ENCODE results near the gene ENAH.

ENAH gene

DNA sequence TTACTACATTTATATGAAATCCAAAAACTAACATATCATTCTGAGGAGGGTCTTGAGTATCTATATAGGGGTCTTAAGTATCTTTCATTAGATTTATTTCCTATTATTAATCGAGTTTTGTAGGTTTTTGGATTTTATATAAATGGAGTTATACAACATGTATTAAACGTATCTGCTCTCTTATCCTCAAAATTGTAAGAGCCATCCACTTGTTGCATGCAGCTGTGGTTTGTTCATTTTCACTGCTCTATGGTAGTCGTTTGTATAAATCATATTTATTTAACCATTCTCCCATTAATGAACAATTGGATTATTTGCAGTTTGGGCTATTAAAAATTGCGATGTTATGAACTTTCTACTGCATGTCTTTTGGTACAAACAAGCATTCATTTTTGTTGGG lies 97.1 kb downstream of the ENAH start:
- DNase-seq = no peak

DNA sequence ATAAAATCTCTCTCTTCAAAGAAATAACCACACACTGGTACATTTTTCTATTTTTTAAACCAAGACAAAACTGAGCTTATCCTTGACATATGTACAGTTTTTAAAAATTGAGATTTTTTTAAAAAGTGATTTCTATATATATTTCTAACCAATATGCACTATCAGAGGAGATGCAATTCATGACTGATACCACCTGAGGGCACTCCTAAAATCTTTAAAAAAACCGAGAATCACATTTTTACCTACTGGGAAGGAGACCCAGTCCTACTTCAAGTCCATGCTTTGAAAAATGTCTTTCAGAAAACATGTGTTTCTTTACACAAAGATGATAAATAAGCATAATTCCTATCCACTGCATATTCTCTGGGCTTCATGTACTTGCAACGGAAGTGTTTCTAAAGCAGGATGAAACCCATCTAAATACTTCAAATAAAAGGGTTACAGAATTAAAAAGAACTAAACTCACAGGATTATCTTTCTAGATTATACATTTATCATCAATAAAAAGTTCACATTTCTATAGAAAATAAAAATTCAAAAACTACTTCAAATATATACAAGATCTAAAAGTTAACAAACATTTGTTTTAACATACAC lies 98.6 kb downstream of the ENAH start:
- no peak for DNase-seq

DNA sequence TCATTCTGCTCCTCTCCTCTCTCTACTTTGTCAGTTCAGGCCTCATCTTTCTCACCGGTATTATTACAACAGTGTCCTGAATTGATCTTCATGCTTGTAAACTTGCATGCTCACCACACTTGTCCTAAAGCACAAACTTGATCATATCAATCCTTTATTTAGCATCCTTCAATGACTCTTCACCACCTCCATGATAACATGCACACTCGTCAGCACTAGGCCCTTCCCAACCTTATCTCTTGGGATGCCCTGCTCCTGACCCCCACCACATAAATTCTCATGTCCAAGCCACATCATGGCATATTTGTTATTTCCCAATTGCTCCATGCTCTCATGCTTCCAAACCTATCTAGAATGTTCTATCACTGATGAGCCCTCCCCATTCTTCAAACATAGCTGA lies 103.1 kb downstream of the ENAH start:
- DNase-seq = no peak

DNA sequence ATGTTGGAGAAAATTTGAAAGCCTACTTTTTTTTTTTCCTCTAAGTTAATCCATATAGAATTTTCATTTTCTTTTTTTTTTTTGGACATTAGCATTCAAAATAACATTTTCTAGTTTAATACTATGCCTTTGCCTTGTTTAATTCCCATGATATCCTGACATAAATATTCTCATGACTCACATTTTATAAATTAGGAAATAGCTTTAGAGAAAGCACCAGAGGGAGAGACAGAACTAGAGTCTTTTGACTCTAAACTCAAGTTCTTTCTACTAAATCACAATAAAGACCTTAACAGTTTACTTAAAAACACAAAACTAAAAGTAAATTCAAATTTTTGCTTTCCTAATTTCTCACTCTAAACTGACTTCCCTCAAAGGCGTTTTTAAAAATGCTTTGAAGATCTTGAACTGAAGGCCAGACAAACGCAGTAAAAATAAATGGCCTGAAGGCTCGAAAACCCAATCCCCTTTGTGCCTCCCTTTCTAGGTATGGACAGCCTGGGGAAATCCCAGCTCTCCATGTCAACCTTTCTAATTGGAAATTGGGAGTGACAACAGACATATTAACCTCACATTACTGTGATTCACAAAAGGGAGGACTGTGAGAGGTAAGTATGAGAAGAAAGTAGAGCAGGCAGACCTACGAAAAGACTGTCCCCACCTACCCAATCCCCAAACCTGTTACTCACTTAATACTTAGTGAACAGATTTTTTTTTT lies 104.6 kb downstream of the ENAH start:
- no peak for DNase-seq

- DNase-seq = no peak
Measured at GRCh38 chr1:225545649-225546048, 107.3 kb downstream of the ENAH start.

- DNase-seq = no peak
Measured at GRCh38 chr1:225544924-225545323, 108.0 kb downstream of the ENAH start.

DNA sequence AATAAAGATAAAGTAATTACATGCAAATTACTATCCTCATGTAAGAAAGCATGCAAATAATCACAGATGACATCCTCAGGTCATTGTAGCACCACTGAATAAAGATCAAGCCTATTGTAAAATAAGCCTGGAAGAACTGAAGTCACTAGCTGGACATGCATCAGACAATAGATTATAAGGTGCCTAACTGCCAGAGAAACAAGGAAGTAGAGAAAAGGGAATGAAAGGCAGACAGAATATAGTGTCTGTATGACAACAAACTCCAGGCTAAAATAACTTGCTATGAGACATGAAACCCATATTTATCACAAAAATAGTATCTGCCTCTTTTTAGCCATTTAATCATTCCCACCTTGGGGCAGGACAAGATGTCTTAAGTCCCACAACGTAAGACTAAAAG lies 108.7 kb downstream of the ENAH start:
- DNase-seq = no peak

- DNase-seq = no peak
Measured at GRCh38 chr1:225543350-225543749, 109.6 kb downstream of the ENAH start.

DNA sequence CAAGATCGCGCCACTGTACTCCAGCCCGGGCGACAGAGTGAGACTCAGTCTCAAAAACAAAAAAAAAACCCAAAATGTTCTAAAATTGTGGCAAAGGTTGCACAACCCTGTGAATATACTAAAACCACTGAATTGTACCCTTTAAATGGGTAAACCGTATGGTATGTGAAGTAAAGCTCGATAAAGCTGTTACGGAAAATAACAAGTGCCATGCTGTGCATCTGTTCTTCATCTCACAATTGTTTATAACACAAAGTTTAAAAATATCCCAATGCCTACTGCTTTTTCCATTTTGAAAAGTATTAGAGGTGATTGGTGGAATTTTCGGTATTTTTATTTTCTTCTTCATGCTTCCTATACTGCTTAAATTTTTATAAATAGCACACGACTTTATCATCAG lies 111.5 kb downstream of the ENAH start:
- no peak for DNase-seq

- DNase-seq = no peak
Measured at GRCh38 chr1:225539575-225539974, 113.3 kb downstream of the ENAH start.

DNA sequence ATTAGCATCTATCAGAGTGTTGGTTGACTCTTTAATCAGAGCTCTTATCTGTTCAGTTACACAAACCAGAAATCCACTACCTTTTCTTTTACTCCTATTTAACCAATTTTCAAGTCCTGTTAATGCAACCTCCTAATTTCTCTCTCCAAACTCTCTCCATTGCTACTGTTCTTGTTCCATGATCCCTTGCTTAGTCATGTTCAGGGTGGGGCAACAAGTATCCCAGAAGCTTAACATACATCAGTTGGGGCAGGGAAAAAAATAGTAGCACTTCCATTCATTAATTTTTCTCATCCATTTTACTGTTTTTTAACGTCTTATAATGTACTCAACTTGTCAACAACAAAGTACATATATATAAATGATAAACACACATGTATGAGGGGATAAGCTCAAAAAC lies 113.9 kb downstream of the ENAH start:
- no peak for DNase-seq

GRCh38 chr1:225537554-225538251 lies 115.2 kb downstream of the ENAH start:
- DNase-seq = no peak

GRCh38 chr1:225535280-225535679 lies 117.6 kb downstream of the ENAH start:
- no peak for DNase-seq

GRCh38 chr1:225534772-225535171 lies 118.2 kb downstream of the ENAH start:
- no peak for DNase-seq

- DNase-seq = no peak
Measured at GRCh38 chr1:225534135-225534534, 118.8 kb downstream of the ENAH start.

DNA sequence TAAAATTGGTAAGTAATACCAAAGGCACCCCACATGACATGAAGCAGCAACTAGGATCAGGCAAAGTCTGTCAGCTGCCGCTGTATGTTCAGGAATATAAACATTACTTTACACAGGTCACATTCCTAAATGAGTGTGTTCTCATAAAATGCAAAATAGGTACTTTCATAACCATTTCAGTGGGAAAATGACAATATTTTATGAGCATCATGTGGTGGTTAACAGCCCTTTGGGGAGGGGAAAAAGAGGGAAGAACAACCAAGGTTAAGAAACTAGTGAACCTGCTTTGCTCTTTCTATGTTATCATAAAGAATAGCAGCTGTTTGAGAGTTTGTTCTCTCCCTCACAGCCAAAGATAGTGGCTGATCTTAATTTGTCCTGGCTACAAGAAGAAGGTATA lies 119.7 kb downstream of the ENAH start:
- no peak for DNase-seq

- DNase-seq = no peak
Measured at GRCh38 chr1:225532240-225532944, 120.5 kb downstream of the ENAH start.

DNA sequence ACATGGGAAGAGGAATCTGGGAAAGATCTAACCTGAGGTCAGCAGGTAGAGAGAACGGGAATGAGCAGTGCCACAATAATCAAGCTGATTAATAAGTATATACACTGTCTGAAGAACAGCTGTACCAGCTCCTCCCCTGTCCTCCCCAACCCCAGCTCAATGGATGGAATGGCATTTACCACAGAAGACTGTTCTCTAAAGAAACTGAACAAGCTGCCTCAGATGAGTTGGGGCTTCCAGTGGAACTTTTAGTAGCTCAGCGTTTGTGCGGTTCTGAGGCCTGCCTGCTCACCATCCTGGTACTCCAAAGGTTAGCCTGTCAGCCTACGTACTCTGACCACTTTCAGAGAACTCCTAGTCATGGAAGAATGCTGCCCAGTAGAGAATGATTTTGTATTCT lies 123.2 kb downstream of the ENAH start:
- DNase-seq = no peak

DNA sequence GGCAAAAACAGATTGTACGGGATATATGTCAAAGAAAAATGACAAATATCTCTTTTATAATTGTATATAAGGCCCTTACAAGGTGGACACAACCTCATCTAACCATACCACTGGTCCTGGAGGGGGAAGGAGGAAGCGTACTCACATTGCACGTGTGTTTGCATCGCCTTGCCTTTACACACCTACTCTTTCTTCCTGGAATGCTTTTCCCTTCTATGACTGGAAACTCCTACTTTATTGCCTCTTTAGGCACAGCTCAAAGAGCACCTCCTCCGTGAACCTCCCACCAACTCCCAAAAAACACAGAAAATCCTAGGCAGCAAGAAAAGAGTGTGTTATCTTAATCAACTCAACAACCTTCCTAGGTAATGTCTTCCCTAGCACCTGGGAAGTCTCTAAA lies 125.3 kb downstream of the ENAH start:
- DNase-seq = no peak

GRCh38 chr1:225526878-225527277 lies 126.0 kb downstream of the ENAH start:
- DNase-seq = no peak

- no peak for DNase-seq
Measured at GRCh38 chr1:225525377-225525776, 127.5 kb downstream of the ENAH start.

- DNase-seq = no peak
Measured at GRCh38 chr1:225524570-225524969, 128.4 kb downstream of the ENAH start.

DNA sequence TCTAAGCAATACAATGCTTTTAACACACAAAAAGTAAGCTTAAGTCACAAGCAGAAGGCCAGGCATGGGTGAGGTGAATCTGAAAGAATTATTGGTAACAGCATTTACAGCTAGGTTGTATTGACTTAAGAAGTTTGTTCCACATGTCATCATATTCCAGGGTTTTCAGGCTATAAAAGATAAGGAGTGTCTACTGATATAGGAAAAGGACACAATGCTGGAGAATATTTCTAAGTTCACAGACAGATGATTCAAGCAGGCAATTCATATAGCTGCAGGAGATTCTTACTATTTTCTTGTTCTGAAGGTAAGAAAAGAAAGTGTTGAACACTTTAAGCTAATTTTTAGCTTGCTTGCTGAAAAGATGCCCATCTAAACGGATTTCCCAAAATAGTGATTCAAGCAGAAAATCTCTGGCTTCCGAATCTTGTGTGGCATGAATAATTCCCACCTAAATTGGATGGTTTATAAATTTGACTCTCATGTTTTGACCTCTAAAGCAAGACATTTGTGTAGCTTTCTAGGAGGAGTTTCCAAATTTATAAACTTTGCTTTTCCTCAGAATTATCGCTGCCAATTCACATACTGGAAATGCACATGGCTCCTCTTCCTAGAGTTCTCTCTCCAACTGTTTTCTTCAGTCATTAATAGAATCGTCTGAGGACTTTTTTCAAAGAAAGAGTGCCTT lies 129.5 kb downstream of the ENAH start:
- no peak for DNase-seq
